SW 1271 (cell line): Measurements from ENCODE around the gene AGXT2.
"Not testable (repeated sequence)": the region's sequence is repeated elsewhere in the genome, so short reads cannot be mapped to it uniquely, and the experiment has no call there.

Experiments used
- DNase-seq, 2 experiments: peaks; one replicate each; lab custom pipeline; 2025; lab: John Stamatoyannopoulos, UW

AGXT2 gene

DNA sequence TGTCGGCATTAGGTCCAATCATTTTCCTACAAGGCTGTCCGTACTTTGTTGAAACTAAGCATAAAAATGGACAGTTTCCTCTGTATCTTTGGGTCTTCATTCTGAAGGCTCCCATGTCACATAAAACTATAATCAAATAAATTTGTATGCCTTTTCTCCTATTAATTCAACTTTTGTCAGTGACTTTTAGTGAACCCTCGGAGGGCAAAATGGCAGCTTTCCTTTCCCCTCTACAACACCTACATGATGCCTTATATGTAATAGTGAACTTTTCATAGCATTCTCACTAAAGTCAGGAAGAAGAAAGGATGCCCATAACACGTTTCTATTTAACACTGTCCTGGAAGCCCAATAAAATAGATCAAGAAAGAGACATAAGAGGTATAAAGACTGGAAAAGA lies 5.1 kb upstream of the AGXT2 start:
- no peak for DNase-seq

GRCh38 chr5:35050541-35051126 lies 2.9 kb upstream of the AGXT2 start:
- no peak for DNase-seq

- DNase-seq: no peak
These were observed 1.2 kb upstream of the AGXT2 start for GRCh38 chr5:35048910-35049309.

- DNase-seq: no peak
These were observed 975 bp downstream of the AGXT2 start for GRCh38 chr5:35046774-35047173.

GRCh38 chr5:35045280-35045679 lies 2.5 kb downstream of the AGXT2 start:
- DNase-seq: no peak

DNA sequence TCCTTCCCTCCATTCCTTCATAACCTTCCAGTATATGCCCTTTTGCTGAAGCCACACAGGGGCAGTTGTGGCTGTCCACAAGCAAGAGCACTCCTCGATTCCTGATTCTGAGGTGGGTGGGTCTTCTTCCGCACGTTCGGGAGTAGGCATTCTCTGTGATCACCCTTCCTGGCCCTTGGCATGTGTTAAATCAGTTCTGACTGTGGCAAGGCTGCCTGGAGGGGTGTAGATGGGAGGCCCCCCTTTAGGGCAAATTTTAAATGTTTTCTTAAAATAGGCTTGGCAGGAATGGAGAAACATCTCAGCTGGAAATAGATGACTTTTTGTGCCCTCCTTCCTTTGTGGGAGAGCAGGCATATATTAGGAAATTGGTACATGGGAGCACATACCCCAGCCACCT lies 3.1 kb downstream of the AGXT2 start:
- DNase-seq: no peak

GRCh38 chr5:35042781-35043180 lies 5.0 kb downstream of the AGXT2 start:
- DNase-seq: no peak

DNA sequence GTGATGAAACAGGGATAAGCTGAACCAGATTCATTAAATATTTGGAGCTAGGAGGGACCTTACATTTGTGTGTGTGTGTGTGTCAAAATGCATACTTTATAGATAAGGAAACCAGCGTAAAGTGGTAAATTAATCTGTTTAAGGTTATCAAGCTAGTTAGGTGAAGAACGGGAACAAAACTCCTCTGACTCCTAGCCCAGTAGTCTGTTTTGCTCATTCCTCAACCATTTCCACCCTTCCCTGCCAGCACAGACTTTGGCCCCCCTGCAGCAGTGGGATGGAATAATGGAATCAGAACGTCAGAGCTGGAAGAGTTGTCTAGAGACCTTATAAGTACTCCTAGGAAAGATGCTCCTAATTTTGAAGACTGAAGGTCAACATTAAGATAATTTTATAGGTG lies 6.5 kb downstream of the AGXT2 start:
- DNase-seq: no peak

DNA sequence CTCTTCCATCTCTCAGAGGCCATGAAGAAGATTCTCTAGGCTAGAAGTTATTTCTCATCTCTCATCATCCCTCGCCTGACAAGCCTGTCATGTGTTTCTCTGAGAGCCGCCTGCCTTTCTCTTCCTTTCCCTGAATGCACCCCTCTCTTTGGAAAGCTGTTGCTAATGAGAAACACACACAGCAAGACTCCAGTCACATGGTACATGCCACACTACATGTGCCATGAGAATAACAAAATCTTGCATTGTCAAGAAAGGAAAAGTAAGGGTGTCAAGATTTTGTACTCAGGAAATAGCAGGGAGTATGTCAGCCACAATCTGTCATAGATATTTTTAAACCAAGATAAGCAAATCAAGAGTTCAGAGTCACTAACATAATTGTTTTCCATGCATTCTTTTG lies 8.9 kb downstream of the AGXT2 start:
- no peak for DNase-seq

GRCh38 chr5:35036536-35036935 lies 11.2 kb downstream of the AGXT2 start:
- DNase-seq: no peak

- DNase-seq: not testable (repeated sequence)
These were observed 11.8 kb downstream of the AGXT2 start for GRCh38 chr5:35035929-35036328.

- no peak for DNase-seq
These were observed 12.5 kb downstream of the AGXT2 start for GRCh38 chr5:35035271-35035670.

DNA sequence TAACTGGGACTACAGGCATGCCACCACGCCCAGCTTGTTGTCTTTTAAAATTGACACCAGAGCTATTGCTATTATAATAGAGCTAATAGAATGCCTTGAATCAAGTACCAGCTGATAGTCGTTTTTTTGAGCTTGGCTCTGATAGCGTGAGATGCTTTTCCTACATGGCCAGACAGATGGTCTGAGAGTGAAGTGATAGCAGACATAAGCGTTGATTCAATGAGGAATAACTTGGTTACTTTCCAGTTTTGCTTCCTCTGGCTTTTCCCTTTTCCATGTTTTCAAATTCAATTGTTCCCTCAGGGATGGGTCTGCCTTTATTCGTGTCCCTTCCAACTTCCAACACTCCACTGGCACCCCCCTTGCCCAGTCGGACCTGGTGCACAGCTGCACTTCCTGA lies 15.4 kb downstream of the AGXT2 start:
- no peak for DNase-seq

- DNase-seq: no peak
These were observed 16.5 kb downstream of the AGXT2 start for GRCh38 chr5:35031276-35031675.

- peak in 1 of 2 experiments; percentile 4 for DNase-seq
These were observed 17.2 kb downstream of the AGXT2 start for GRCh38 chr5:35030426-35031100.

- no peak for DNase-seq
These were observed 18.4 kb downstream of the AGXT2 start for GRCh38 chr5:35029333-35029732.

DNA sequence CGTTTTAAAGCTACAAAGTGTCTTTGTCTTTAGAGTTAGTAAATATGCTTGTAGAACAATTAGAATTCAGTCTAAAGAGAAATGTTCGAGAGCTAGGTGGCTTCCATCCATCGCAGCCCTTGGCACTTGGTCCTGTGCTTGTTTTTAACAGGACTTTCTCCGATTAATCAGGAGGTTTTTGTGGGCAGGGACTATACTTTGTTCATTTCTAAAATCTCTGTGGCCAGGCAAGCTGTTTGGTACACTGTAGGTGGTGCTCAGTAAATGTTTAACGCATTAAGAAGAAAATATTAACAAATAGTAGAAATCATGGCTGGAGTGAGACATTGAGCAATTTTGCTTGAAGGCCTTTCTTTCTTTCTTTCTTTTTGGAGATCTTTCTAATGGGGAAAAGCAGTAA lies 20.8 kb downstream of the AGXT2 start:
- no peak for DNase-seq

GRCh38 chr5:35026280-35026840 lies 21.4 kb downstream of the AGXT2 start:
- DNase-seq: no peak

DNA sequence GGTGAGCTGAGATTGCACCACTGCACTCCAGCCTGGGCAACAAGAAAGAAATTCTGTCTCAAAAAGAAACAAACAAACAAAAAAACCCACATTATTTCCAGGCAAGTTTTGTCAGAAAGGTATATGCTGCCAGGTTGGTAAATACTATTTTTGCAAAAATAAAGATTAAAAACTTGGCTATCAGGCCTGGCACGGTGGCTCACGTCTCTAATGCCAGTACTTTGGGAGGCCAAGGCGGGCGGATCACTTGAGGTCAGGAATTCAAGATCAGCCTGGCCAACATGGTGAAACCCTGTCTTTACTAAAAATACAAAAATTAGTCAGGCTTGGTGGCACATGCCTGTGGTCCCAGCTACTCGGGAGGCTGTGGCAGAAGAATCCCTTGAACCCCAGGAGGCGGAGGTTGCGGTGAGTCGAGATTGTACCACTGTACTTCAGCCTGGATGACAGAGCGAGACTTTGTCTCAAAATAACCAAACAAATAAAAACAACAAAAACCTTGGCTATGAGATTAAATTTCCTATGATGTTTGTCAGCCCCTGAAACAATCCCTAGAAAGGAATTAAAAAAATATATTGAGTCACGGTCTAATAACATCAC lies 22.7 kb downstream of the AGXT2 start:
- DNase-seq: no peak

- DNase-seq: no peak
These were observed 24.2 kb downstream of the AGXT2 start for GRCh38 chr5:35023391-35024178.

GRCh38 chr5:35016174-35017051 lies 31.3 kb downstream of the AGXT2 start:
- no peak for DNase-seq

DNA sequence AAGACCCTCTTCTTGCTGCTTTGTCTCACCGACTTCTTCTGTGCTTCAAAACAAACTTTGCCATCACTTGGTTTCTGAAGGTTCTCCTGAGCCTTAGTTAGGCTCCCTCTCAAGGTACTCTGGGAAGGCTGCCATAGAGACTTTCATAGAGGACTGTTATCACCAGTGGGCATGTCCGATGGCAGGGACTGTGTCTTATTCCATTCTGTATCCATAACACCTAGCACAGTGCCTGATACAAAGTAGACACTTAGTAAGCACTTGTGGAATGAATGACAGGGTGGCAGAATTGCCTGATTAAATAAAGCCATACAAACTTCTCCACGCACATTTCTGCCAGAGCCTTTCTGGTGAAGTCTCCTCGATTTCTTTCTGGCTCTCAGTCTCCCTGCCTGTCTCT lies 32.7 kb downstream of the AGXT2 start:
- DNase-seq: no peak
